ENCODE measurements around the gene ZC3H7B.

DNA sequence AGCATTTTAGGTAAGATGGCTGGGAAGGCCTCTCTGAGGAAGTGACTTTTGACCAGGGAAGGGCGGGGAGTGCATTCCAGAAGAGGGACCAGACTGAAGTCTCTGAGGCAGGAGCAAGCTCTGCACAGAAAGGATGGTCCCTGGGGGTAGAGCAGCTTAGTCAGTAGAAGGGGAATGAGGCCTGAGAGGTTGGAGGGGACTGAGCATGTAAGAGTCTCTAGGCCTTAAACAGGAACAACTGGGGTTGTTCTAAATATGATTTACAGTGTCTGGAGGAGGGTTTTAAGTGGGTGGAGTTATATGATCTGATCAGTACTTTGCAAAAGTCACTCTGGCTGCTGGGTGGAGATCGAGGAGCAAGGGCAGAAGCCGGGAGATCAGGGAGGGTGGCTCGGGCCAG, 48.8 kb downstream of the ZC3H7B start:
- TF ChIP-seq POLR2A (IDR thresholded peaks at IDR 0.05; ENCODE audit: low read depth, low read length) (no peak), POLR2AphosphoS5 (IDR thresholded peaks at IDR 0.05; ENCODE audit: low read depth, low read length) (no peak), TAF1 (IDR thresholded peaks at IDR 0.05; ENCODE audit: low read depth, low read length) (no peak), POU2F2 (IDR thresholded peaks at IDR 0.05; ENCODE audit: low read depth, low read length) (no peak), PAX5 (IDR thresholded peaks at IDR 0.05; ENCODE audit: insufficient read depth, low read length, severe bottlenecking) (no peak), SPI1 (IDR thresholded peaks at IDR 0.05; ENCODE audit: low read depth, low read length) (no peak)
